HG02943 (cell line): ENCODE measurements around the gene NOTCH2.

Experiments used
- ATAC-seq: cut with Tn5 transposase; IDR thresholded peaks from one replicate; pipeline ENCODE4 v1.9.1; 2021; ENCODE audit warnings: mild to moderate bottlenecking, low read depth, moderate library complexity; ENCODE audit not compliant: unreplicated experiment

Gene NOTCH2

DNA sequence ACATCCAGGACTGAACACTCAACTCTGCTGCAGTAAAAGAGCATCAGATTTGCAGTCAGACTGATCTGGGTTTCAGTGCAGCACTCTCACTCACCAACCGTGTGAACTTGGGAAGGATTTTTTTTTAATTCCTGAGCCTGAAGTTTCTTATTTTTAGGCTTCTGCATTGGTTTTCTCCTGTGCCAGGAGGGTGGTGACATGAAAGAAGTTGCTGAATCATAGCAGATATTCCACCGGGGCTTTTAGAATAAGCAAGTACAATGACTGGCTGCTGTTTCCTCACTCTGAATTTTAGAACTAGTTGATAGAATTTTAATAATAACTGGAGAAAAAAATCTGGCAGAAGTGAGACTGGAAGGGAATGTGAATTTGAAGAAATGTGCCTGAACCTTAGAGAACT is 184.8 kb downstream of the NOTCH2 start:
- no peak for ATAC-seq

GRCh38 chr1:119883826-119884225 is 185.6 kb downstream of the NOTCH2 start:
- no peak for ATAC-seq

- no peak for ATAC-seq
Observed at GRCh38 chr1:119882132-119883049, 187.1 kb downstream of the NOTCH2 start.

GRCh38 chr1:119879510-119880434 is 189.7 kb downstream of the NOTCH2 start:
- ATAC-seq = no peak

GRCh38 chr1:119878171-119878570 is 191.3 kb downstream of the NOTCH2 start:
- ATAC-seq = no peak

- no peak for ATAC-seq
Observed at GRCh38 chr1:119874186-119874585, 195.3 kb downstream of the NOTCH2 start.

DNA sequence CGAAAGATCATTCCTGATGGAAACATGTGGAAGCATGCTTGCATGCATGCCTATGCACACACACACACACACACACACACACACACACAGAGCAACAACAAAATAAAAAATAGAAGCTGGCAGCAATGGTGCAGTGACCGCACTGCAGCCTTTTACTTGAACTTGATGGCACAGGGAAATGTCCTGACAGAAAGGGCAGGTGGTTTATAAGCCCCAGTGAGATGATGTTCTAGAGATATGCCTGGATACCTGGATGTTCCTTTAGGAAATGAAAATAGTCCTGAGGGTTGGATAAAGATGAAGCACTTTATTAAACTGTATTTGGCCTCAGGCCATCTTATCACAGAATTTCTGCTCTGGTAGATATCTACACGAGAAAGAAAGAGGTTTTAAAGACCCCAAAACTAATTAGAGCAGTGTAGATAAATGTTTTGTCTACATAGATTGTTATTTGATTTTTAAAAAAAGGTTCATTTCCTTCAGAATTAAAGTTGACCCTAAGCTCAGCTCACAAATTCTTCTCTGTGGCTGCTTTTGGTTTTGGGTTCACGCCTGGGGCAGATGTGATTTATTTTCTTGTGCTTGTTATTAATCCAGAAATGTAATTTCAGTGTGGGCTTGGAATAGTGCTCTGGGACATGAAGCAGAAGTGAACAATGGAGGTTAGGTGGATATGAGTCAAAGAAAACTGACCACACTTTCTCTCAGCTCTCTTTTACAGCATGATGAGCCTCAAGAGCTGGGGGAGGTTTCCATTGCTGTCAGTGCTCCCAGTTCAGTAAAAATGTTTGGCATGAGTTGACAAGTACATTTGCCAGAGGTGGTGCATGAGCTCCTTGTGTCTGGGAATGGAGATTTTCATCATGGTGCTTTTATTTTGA is 196.1 kb downstream of the NOTCH2 start:
- no peak for ATAC-seq

DNA sequence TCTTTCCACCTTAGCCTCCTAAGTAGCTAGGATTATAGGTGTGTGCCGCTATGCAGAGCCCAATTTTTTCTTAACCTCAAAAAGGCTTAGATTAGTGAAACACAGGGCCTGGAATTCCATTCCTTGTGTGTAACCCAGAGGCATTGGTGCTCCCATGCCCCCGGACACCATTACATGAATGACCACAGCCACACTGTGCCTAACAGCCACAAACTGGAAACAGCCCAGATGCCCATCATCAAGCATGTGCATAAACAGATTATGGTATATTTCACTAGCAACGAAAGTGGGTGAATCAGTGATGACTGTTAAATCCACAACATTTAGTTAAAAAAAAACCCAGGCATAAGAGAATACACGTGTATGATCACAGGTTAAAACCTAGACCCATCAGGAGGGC is 197.6 kb downstream of the NOTCH2 start:
- no peak for ATAC-seq

- no peak for ATAC-seq
Observed at GRCh38 chr1:119870917-119871596, 198.4 kb downstream of the NOTCH2 start.

DNA sequence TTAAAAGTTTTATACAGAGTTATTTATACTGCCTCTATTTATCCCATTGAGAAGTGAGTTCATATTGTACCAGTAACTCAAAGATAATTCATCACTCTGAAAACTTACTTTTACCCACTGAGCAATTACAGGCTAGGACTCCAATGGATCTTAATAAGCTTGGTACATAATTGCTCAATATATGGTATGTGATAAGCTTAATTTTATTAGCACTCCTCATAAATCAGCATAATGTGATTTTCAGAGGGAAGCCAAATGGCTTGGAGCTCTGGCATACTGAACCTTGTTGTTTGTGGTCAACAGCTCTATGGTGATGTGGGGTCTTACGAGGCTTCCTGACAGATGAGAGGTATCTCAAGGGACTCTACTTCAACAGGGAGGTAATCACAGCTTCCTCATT is 199.5 kb downstream of the NOTCH2 start:
- no peak for ATAC-seq

GRCh38 chr1:119868176-119868575 is 201.3 kb downstream of the NOTCH2 start:
- ATAC-seq = no peak

- ATAC-seq = no peak
Observed at GRCh38 chr1:119866451-119866850, 203.0 kb downstream of the NOTCH2 start.

- no peak for ATAC-seq
Observed at GRCh38 chr1:119865627-119866026, 203.8 kb downstream of the NOTCH2 start.

- no peak for ATAC-seq
Observed at GRCh38 chr1:119862276-119862675, 207.2 kb downstream of the NOTCH2 start.
